AG04450 (cell line): ENCODE measurements around the gene N4BP2L2. TPM values are rescaled to one million over a fixed set of nuclear protein-coding genes. Genes with fewer than 3 reads are reported as not detected.

ENCODE experiments used
- CTCF ChIA-PET: fragments of 300-600, 350-600 bp; formaldehyde crosslinking; extraction: SDS; loops from one replicate; lab custom pipeline; 2022; ENCODE audit warnings: antibody characterized with exemption, inconsistent platforms; lab: Charles Lee
- POLR2A ChIA-PET: fragments of 350-600 bp; formaldehyde crosslinking; extraction: SDS; loops from one replicate; lab custom pipeline; 2021; ENCODE audit warnings: antibody characterized with exemption, inconsistent platforms; lab: Yijun Ruan, JAX
- DNase-seq: peaks from one replicate; pipeline ENCODE4 v3.0.0-alpha.2; 2011; ENCODE audit warnings: low read depth, low spot score
- H3K27ac ChIP-seq: one replicate; pipeline ENCODE4 v1.5.1; 2012; ENCODE audit warnings: low read depth, low read length, control low read depth
- H3K27me3 ChIP-seq: one replicate; pipeline ENCODE4 v1.6.0; 2012; ENCODE audit warnings: low read length; ENCODE audit not compliant: control insufficient read depth, insufficient read depth
- H3K4me3 ChIP-seq: 2 replicates; pipeline ENCODE4 v1.5.1; 2011; ENCODE audit warnings: mild to moderate bottlenecking, low read depth, low read length, control low read depth
- H3K9me3 ChIP-seq: 2 replicates; pipeline ENCODE4 v1.5.1; 2012; ENCODE audit warnings: low read length; ENCODE audit not compliant: control insufficient read depth, insufficient read depth
- CTCF ChIP-seq: IDR thresholded peaks from 2 replicates; pipeline ENCODE4 v1.5.1; 2011; ENCODE audit warnings: low read depth, low read length, control low read depth, inconsistent platforms
- polyA plus RNA-seq: library from polyadenylated mRNA; depleted of rRNA; stranded (reverse); fragments of >200 nt; gene quantifications from 2 replicates; pipeline ENCODE4 v1.2.3, GENCODE V29; 2011; rRNA removed
- small RNA-seq: library from RNA; depleted of rRNA; stranded (forward); fragments of <200 nt; gene quantifications from one replicate; pipeline ENCODE3, GENCODE V24; 2012; ENCODE audit warnings: low read depth; ENCODE audit not compliant: insufficient read length

Gene N4BP2L2
- polyA plus RNA-seq, 1 experiment: 74.5 TPM

GRCh38 chr13:32390048-32390447 lies 148.5 kb downstream of the N4BP2L2 start:
- ChIA-PET POLR2A (no interaction called here), CTCF (interaction anchor here (0.7 kb wide), 1 partner anchor 244 kb away, joined by 3 read pairs; no protein-coding TSS in a partner anchor)
- no peak for DNase-seq
- Histone ChIP-seq H3K27me3 (no peaks in the 10 kb centered on the region), H3K9me3 (no peaks in the 10 kb centered on the region), H3K27ac (no peak overlapping the region), H3K4me3 (no peak overlapping the region)
- no peak for TF ChIP-seq CTCF

- Histone ChIP-seq H3K9me3 (no peaks in the 10 kb centered on the region), H3K27ac (no peak overlapping the region), H3K4me3 (no peak overlapping the region), H3K27me3 (no peaks in the 10 kb centered on the region)
- POLR2A ChIA-PET: no interaction called here
- CTCF ChIA-PET: interaction anchor here (1.6 kb wide), 1 partner anchor 196 kb away, joined by 4 read pairs; no protein-coding TSS in a partner anchor
- DNase-seq: no peak
- no peak for TF ChIP-seq CTCF
Observed at GRCh38 chr13:32385410-32385809, 153.2 kb downstream of the N4BP2L2 start.

GRCh38 chr13:32384702-32385101 lies 153.9 kb downstream of the N4BP2L2 start:
- TF ChIP-seq CTCF: no peak
- Histone ChIP-seq H3K27me3 (no peaks in the 10 kb centered on the region), H3K9me3 (no peaks in the 10 kb centered on the region), H3K4me3 (no peak overlapping the region), H3K27ac (no peak overlapping the region)
- CTCF ChIA-PET: interaction anchor here (1.6 kb wide), 1 partner anchor 197 kb away, joined by 4 read pairs; no protein-coding TSS in a partner anchor
- POLR2A ChIA-PET: no interaction called here
- no peak for DNase-seq

- no peak overlapping the region for H3K4me3 ChIP-seq
- POLR2A ChIA-PET: no interaction called here
- DNase-seq: no peak
- TF ChIP-seq CTCF: no peak
- H3K9me3 ChIP-seq: no peaks in the 10 kb centered on the region
- no peak overlapping the region for H3K27ac ChIP-seq
- CTCF ChIA-PET: interaction anchor here (0.6 to 1.6 kb wide), 3 partner anchors 109 to 198 kb away, joined by 4 to 10 read pairs (median 5); no protein-coding TSS in a partner anchor
- no peaks in the 10 kb centered on the region for H3K27me3 ChIP-seq
Observed at GRCh38 chr13:32383836-32384618, 154.6 kb downstream of the N4BP2L2 start.

Small RNA genes within 50 kb of the gene (small RNA-seq; reads per million reads assigned to genes)
- not detected for gene RF00190

Other genes with a start within 250 kb of the N4BP2L2 start
- gene ZAR1L, start 223.4 kb downstream of the N4BP2L2 start, polyA plus RNA-seq: not detected in 2 replicates
- 0.63 and 0.92 TPM in 2 replicates for gene BRCA2, start 223.3 kb downstream of the N4BP2L2 start, polyA plus RNA-seq
- gene N4BP2L1, start 110.7 kb downstream of the N4BP2L2 start, polyA plus RNA-seq: 0.88 and 1.8 TPM in 2 replicates
- gene PDS5B, start 47.7 kb upstream of the N4BP2L2 start, polyA plus RNA-seq: 12.0 and 16.7 TPM in 2 replicates